ENCODE measurements around the gene PRKCE.
"Not testable (repeated sequence)": the region's sequence is repeated elsewhere in the genome, so short reads cannot be mapped to it uniquely, and the experiment has no call there.

PRKCE gene

GRCh38 chr2:45699032-45699658, 47.7 kb downstream of the PRKCE start:
- DNase-seq (ENCODE audit: low read depth), result no peak

- no peak for DNase-seq (ENCODE audit: low read depth)
Observed at GRCh38 chr2:45700407-45701013, 49.0 kb downstream of the PRKCE start.

- no peak for DNase-seq (ENCODE audit: low read depth)
Observed at GRCh38 chr2:45705233-45705632, 53.8 kb downstream of the PRKCE start.

GRCh38 chr2:45706033-45706432, 54.6 kb downstream of the PRKCE start:
- no peak for DNase-seq (ENCODE audit: low read depth)

- DNase-seq (ENCODE audit: low read depth), result no peak
Observed at GRCh38 chr2:45707006-45707405, 55.5 kb downstream of the PRKCE start.

- no peak for DNase-seq (ENCODE audit: low read depth)
Observed at GRCh38 chr2:45707661-45708060, 56.2 kb downstream of the PRKCE start.

DNA sequence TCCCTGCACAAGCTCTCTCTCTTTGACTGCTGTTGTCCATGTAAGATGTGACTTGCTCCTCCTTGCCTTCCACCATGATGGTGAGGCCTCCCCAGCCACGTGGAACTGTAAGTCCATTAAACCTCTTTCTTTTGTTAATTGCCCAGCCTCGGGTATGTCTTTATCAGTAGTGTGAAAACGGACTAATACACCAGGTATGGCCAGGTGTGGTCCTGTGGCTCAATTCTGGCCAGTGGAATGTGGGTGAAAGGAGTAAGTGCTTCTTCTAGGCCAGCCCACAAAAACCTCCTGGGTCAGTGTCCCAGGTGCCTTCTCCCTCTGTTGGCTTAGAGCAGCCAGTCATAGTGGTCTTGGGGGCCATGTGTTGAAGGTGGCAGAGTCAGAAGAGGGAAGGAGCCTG, 57.0 kb downstream of the PRKCE start:
- DNase-seq (ENCODE audit: low read depth), result no peak

GRCh38 chr2:45709137-45709536, 57.7 kb downstream of the PRKCE start:
- no peak for DNase-seq (ENCODE audit: low read depth)

GRCh38 chr2:45710468-45710867, 59.0 kb downstream of the PRKCE start:
- no peak for DNase-seq (ENCODE audit: low read depth)

- no peak for DNase-seq (ENCODE audit: low read depth)
Observed at GRCh38 chr2:45711224-45711623, 59.7 kb downstream of the PRKCE start.

DNA sequence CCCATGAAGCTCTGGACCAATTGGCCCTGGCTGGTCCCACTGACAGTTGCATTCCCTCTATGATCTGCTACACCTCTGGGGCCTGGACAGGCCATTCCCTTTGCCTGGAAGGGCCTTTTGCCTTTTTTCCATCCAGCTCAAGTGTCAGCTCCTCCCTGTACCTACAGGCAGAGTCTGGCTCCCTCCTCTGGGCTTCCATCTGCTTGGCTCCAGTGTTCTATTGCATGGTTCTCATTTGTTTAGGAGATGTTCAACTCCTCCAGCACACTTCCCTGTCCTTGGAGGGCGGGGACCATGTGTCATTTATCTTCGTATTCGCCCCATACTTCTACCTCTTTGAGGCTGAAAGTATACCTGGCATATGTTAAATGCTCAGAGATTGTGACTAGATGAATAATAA, 61.1 kb downstream of the PRKCE start:
- DNase-seq (ENCODE audit: low read depth), result no peak

DNA sequence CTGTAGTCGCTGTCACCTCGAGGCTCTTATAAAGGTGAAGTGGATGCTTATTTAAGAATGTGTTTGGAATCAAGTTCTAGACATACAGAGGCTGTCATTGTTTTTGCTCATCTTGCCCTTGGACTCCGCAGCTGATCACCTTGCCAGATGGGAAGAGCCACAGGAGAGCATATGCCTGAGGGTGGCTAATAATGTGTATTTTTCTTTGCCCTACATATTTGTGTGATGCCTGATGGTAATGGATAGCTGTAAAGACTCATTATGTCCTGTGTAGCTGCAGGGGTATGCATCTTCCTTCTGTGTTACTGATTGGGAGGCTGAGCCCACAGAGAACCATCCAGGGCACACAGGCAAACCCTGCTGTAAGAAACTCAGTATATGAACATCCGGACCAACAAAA, 61.7 kb downstream of the PRKCE start:
- DNase-seq (ENCODE audit: low read depth), result no peak

GRCh38 chr2:45713591-45713990, 62.1 kb downstream of the PRKCE start:
- DNase-seq (ENCODE audit: low read depth), result no peak

- no peak for DNase-seq (ENCODE audit: low read depth)
Observed at GRCh38 chr2:45714679-45715078, 63.2 kb downstream of the PRKCE start.

GRCh38 chr2:45715601-45716379, 64.3 kb downstream of the PRKCE start:
- DNase-seq (ENCODE audit: low read depth), result no peak

DNA sequence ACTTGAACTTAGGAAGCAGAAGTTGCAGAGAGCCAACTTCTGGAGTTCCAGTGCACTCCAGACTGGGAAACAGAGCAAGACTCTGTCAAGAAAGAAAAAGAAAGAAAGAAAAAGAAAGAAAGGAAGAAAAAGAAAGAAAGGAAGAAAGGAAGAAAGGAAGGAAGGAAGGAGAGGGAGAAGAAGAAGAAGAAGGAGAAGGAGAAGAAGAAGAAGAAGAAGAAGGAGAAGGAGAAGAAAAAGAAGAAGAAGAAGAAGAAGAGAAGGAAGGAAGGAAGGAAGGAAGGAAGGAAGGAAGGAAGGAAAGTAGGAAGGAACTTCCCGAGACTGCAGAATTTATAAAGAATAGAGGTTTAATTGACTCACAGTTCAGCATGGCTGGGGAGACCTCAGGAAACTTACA, 65.0 kb downstream of the PRKCE start:
- not testable (repeated sequence) for DNase-seq (ENCODE audit: low read depth)

DNA sequence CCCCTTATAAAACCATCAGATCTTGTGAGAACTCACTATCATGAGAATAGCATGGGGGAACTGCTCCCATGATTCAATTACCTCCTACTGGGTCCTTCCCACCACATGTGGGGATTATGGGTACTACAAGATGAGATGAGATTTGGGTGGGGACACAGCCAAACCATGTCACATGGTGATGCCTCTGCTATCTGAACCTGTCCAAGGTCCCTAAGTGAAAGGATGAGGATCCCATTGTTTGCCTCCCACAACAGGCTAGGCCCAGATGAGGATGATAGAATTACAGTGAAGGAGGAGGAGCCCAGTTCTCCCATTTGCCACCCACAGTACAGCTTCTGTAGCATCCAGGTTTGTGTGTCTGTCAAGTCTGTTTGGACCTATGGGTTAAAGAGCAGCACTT, 65.4 kb downstream of the PRKCE start:
- DNase-seq (ENCODE audit: low read depth), result no peak

DNA sequence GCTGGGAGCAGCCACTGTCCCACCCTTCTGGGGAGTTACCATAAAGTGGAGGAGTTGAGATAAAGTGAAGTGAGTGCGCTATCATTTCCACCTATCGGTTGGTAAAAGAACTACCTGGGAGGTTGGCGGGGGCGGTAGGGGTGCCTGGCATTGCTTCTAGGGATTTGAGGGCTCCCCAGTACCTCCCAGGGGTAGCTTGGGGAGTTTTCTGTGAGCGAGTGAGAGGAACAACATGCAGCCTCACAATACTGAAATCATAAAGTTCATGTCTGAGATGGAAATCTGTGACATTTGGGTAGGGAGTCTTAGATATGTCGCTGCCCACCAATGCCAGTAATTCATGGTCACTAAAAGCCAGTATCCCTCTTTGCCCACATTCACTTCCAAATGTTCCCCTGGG, 68.7 kb downstream of the PRKCE start:
- no peak for DNase-seq (ENCODE audit: low read depth)

DNA sequence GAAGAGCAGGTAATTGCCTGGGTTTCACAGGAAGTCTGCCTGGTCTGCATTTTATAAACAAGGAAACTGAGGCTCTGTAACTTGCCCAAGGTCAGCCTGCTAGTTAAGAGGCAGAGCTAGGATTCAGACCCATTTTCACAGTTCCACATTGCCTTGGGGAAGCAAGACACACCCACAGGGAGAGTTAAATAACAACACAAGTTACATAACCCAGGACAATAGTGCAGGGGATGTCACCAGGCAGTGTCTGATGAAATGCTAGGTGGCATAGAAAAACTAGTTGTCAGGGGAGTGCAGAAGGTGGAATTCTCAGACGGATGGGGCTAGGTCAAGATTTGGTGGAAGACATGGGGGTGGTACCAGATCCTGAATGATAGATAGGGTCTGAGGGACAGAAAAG, 69.7 kb downstream of the PRKCE start:
- no peak for DNase-seq (ENCODE audit: low read depth)

DNA sequence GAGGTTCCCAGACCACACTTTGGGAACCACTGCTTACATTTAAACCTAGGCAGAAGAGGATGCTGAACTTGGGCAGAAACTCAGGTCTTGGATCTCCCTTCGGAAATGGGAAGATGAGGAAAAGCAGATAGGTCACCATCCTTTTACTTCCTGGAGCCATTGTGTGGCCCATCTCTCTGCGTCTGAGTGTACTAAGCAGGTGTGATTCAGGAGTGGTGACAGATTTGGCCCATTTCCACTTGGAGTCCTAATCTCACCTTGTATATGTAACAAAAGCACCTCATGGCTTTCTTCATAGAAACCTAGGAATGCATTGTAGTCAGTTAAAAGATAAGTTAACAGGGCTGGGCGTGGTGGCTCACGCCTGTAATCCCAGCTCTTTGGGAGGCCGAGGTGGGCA, 71.0 kb downstream of the PRKCE start:
- no peak for DNase-seq (ENCODE audit: low read depth)

- no peak for DNase-seq (ENCODE audit: low read depth)
Observed at GRCh38 chr2:45723857-45724256, 72.4 kb downstream of the PRKCE start.

DNA sequence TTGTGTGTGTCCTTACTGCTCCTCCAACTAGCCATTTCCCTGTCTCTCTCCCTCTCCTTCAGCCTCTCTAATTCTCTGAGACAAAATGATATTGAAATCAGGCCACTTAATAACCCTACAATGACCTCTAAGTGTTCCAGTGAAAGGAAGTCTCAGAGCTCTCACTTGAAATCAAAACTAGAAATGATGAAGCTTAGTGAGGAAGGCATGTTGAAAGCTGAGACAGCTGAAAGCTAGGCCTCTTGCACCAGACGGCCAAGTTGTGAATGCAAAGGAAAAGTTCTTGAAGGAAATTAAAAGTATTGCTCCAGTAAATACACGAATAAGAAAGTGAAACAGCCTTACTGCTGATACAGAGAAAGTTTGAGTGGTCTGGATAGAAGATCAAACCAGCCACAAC, 72.9 kb downstream of the PRKCE start:
- DNase-seq (ENCODE audit: low read depth), result no peak

- no peak for DNase-seq (ENCODE audit: low read depth)
Observed at GRCh38 chr2:45725731-45726130, 74.3 kb downstream of the PRKCE start.

- DNase-seq (ENCODE audit: low read depth), result no peak
Observed at GRCh38 chr2:45726188-45726587, 74.7 kb downstream of the PRKCE start.

Measured in stimulated activated CD8-positive, alpha-beta memory T cell treated with anti-CD3 and anti-CD28 coated beads, Interleukin-15, amount 100 ng/mL, for 24 hours (primary cell).